Neural cell (in vitro differentiated cells): ENCODE results near the gene PLEKHA1. TPM values are rescaled to one million over a fixed set of nuclear protein-coding genes. Genes with fewer than 3 reads are reported as not detected.

ENCODE experiments used
- H2AFZ ChIP-seq: fragments of 200-600, 300-800 bp; sonication (generic), shearing (Covaris generic); 2 replicates; pipeline ENCODE4 v1.6.0; 2014; ENCODE audit warnings: low read depth, mild to moderate bottlenecking, antibody characterized with exemption, low read length, moderate library complexity
- H3F3A ChIP-seq: fragments of 200-600 bp; shearing (Covaris generic); 2 replicates; pipeline ENCODE4 v1.6.1; 2016; ENCODE audit warnings: mild to moderate bottlenecking, moderate library complexity, mixed read lengths, antibody characterized with exemption, low read length; ENCODE audit not compliant: insufficient read depth, poor library complexity, severe bottlenecking
- H3K27ac ChIP-seq: fragments of 200-600, 300-800 bp; sonication (generic), shearing (Covaris generic); 2 replicates; pipeline ENCODE4 v1.5.1; 2014; ENCODE audit warnings: mild to moderate bottlenecking, low read length, moderate library complexity
- H3K27me3 ChIP-seq: fragments of 300-800, 200-600 bp; sonication (generic), shearing (Covaris generic); 2 replicates; pipeline ENCODE4 v1.6.0; 2014; ENCODE audit warnings: mild to moderate bottlenecking, low read depth, low read length, moderate library complexity; ENCODE audit not compliant: insufficient read depth
- H3K36me3 ChIP-seq: fragments of 300-800, 200-600 bp; sonication (generic), shearing (Covaris generic); 2 replicates; pipeline ENCODE4 v1.5.1; 2014; ENCODE audit warnings: mild to moderate bottlenecking, antibody characterized with exemption, low read length, moderate library complexity; ENCODE audit not compliant: insufficient read depth
- H3K4me2 ChIP-seq: fragments of 300-800, 200-600 bp; sonication (generic), shearing (Covaris generic); 2 replicates; pipeline ENCODE4 v1.6.0; 2014; ENCODE audit warnings: mild to moderate bottlenecking, low read length
- H3K4me3 ChIP-seq: fragments of 300-800, 200-600 bp; sonication (generic), shearing (Covaris generic); 2 replicates; pipeline ENCODE4 v1.5.1; 2014; ENCODE audit warnings: mild to moderate bottlenecking, low read length, moderate library complexity
- H3K79me2 ChIP-seq: fragments of 200-600 bp; shearing (Covaris generic); replicated peaks from 2 replicates; pipeline ENCODE4 v1.6.0; 2014; ENCODE audit warnings: mild to moderate bottlenecking, low read length, moderate library complexity; ENCODE audit not compliant: insufficient read depth
- H3K9ac ChIP-seq: fragments of 300-800, 200-600 bp; sonication (generic), shearing (Covaris generic); 2 replicates; pipeline ENCODE4 v1.6.1; 2016; ENCODE audit warnings: mild to moderate bottlenecking, low read length, mixed read lengths
- H3K9me2 ChIP-seq: fragments of 200-600 bp; shearing (Covaris generic); 2 replicates; pipeline ENCODE4 v1.6.1; 2016; ENCODE audit warnings: mild to moderate bottlenecking, low read length, mixed read lengths; ENCODE audit not compliant: insufficient read depth
- H3K9me3 ChIP-seq: fragments of 200-600, 300-800 bp; sonication (generic), shearing (Covaris generic); 2 replicates; pipeline ENCODE4 v1.6.1; 2016; ENCODE audit warnings: mild to moderate bottlenecking, mixed run types, low read length, moderate library complexity, mixed read lengths
- H4K20me1 ChIP-seq: fragments of 200-600 bp; shearing (Covaris generic); 2 replicates; pipeline ENCODE4 v1.6.1; 2016; ENCODE audit warnings: mild to moderate bottlenecking, mixed run types; ENCODE audit not compliant: insufficient read depth
- CTCF ChIP-seq: fragments of 450-650 bp; IDR thresholded peaks from 2 replicates; pipeline ENCODE4 v1.5.1; 2014; ENCODE audit warnings: antibody characterized with exemption, mild to moderate bottlenecking, moderate library complexity; ENCODE audit not compliant: poor library complexity, severe bottlenecking
- EP300 ChIP-seq: fragments of 450-650 bp; conservative IDR thresholded peaks from 2 replicates; pipeline ENCODE4 v1.6.1; 2014; ENCODE audit warnings: antibody characterized with exemption, mild to moderate bottlenecking, moderate library complexity; ENCODE audit not compliant: poor library complexity, severe bottlenecking
- EZH2 ChIP-seq: fragments of 200-600, 300-800 bp; shearing (Covaris generic), sonication (generic); IDR thresholded peaks from 2 replicates; pipeline ENCODE4 v1.6.1; 2014; ENCODE audit warnings: antibody characterized with exemption, low read length, borderline replicate concordance, mild to moderate bottlenecking; ENCODE audit not compliant: insufficient read depth, poor library complexity, severe bottlenecking
- MXI1 ChIP-seq: fragments of 450-650 bp; conservative IDR thresholded peaks from 2 replicates; pipeline ENCODE4 v1.6.1; 2014; ENCODE audit warnings: antibody characterized with exemption, mild to moderate bottlenecking; ENCODE audit not compliant: poor library complexity, severe bottlenecking
- POLR2AphosphoS5 ChIP-seq: IDR thresholded peaks from 2 replicates; pipeline ENCODE4 v1.6.1; 2012
- RAD21 ChIP-seq: fragments of 450-650 bp; conservative IDR thresholded peaks from 2 replicates; pipeline ENCODE4 v1.6.1; 2014; ENCODE audit warnings: antibody characterized with exemption, mild to moderate bottlenecking, moderate library complexity
- REST ChIP-seq: IDR thresholded peaks from 2 replicates; pipeline ENCODE4 v1.6.1; 2012; ENCODE audit warnings: borderline replicate concordance
- SMC3 ChIP-seq: fragments of 450-650 bp; conservative IDR thresholded peaks from 2 replicates; pipeline ENCODE4 v1.6.1; 2014; ENCODE audit warnings: antibody characterized with exemption, mild to moderate bottlenecking, moderate library complexity; ENCODE audit not compliant: poor library complexity
- TAF1 ChIP-seq: IDR thresholded peaks from 2 replicates; pipeline ENCODE4 v1.6.1; 2012; ENCODE audit warnings: low read depth
- polyA plus RNA-seq: library from polyadenylated mRNA; depleted of rRNA; stranded (reverse); fragments of >200 nt; gene quantifications from 2 replicates; pipeline ENCODE4 v1.2.3, GENCODE V29; 2014

The PLEKHA1 gene
- polyA plus RNA-seq, 1 donor from 2014 or later, result 91.9 TPM

- no peaks in the 10 kb centered on the region for H3K36me3 ChIP-seq
- no peak overlapping the region for H3K9ac ChIP-seq
- H3K9me2 ChIP-seq, result no peaks in the 10 kb centered on the region
- H3K27ac ChIP-seq, result no peak overlapping the region
- H3K4me2 ChIP-seq, result no peak overlapping the region
- H3F3A ChIP-seq, result no peaks in the 10 kb centered on the region
- H3K9me3 ChIP-seq, result no peaks in the 10 kb centered on the region
- no peaks in the 10 kb centered on the region for H3K79me2 ChIP-seq
- TF ChIP-seq REST (no peak), TAF1 (no peak), EZH2 (no peak), POLR2AphosphoS5 (no peak), SMC3 (no peak), MXI1 (no peak), CTCF (no peak), RAD21 (no peak), EP300 (no peak)
- no peak overlapping the region for H2AFZ ChIP-seq
- H3K4me3 ChIP-seq, result no peak overlapping the region
- no peaks in the 10 kb centered on the region for H3K27me3 ChIP-seq
- no peaks in the 10 kb centered on the region for H4K20me1 ChIP-seq
These were observed 74.1 kb downstream of the PLEKHA1 start for GRCh38 chr10:122448600-122448999.

GRCh38 chr10:122449153-122449552 is 74.6 kb downstream of the PLEKHA1 start:
- no peak overlapping the region for H3K4me3 ChIP-seq
- no peak overlapping the region for H2AFZ ChIP-seq
- no peaks in the 10 kb centered on the region for H4K20me1 ChIP-seq
- no peaks in the 10 kb centered on the region for H3K79me2 ChIP-seq
- H3K27ac ChIP-seq, result no peak overlapping the region
- H3F3A ChIP-seq, result no peaks in the 10 kb centered on the region
- no peak overlapping the region for H3K4me2 ChIP-seq
- no peaks in the 10 kb centered on the region for H3K36me3 ChIP-seq
- no peaks in the 10 kb centered on the region for H3K27me3 ChIP-seq
- TF ChIP-seq POLR2AphosphoS5 (no peak), RAD21 (no peak), EP300 (no peak), CTCF (no peak), SMC3 (no peak), REST (no peak), EZH2 (no peak), MXI1 (no peak), TAF1 (no peak)
- H3K9me3 ChIP-seq, result no peaks in the 10 kb centered on the region
- no peaks in the 10 kb centered on the region for H3K9me2 ChIP-seq
- no peak overlapping the region for H3K9ac ChIP-seq
